IPS-NIHi7 (cell line): Measurements from ENCODE around the gene IQCH.

ENCODE experiments used
- DNase-seq: peaks from one replicate; pipeline ENCODE4 v3.0.0; 2012; ENCODE audit warnings: mixed read lengths; ENCODE audit errors: extremely low spot score

The IQCH gene

DNA sequence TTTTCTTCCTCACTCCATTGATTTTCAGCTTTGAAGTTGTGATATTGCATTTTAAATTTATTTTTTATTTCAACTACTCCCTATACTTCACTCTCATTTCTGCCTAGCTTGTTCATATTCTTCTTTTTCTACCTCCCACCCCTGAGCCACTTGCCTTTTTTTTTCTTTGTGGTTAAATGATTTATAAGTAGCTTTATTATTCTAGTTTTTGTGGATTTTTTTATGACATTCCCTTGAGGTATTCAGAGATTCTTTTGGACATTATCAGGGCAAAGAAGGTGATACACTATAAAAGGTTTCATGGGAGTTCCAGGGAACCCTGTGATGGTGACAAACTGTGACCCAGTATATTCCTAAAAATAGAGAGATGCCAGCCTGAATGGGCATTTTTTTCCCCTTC lies 269.6 kb downstream of the IQCH start:
- DNase-seq = no peak

DNA sequence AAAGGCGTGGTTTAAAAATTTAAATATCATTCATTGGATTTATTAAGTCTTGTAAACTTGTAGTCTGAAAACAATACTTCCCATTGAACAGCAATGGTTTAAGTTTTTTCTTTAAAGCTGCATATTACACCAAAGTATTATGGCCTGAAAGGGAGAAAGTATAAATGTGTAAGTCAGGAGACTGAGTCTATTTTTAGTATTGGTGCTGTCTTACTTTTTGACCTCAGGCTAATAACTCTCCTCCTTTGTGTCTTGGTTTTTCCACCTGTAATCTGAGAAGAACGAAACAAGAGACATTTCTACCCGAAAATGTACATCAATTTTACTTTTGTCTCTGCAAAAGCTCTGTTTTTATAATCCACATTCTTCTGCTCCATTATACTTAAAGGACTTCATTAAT lies 273.9 kb downstream of the IQCH start:
- no peak for DNase-seq

DNA sequence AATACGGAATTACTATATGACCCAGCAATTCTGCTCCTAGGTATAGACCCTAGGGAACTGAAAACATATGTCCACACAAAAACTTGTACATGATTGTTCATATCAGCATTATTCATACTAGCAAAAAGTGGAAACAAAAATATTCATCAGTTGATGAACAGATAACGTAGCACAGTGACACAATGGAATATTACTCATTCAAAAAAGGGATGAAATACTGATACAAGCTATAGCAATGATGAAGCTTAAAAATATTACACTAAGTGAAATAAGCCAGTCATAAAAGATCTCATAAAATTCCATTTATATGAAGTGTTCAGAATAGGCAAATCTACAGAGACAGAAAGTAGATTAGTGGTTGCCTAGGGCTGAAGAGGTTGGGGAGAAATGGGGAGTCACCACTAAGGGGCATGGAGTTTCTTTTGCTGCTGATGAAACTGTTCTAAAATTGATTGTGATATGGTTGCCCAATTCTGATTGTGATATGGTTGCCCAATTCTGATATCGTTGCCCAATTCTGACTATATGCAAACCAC lies 276.9 kb downstream of the IQCH start:
- DNase-seq = no peak

GRCh38 chr15:67533873-67534272 lies 279.3 kb downstream of the IQCH start:
- no peak for DNase-seq

- no peak for DNase-seq
These were observed 279.8 kb downstream of the IQCH start for GRCh38 chr15:67534360-67534759.

GRCh38 chr15:67537771-67538170 lies 283.2 kb downstream of the IQCH start:
- no peak for DNase-seq

DNA sequence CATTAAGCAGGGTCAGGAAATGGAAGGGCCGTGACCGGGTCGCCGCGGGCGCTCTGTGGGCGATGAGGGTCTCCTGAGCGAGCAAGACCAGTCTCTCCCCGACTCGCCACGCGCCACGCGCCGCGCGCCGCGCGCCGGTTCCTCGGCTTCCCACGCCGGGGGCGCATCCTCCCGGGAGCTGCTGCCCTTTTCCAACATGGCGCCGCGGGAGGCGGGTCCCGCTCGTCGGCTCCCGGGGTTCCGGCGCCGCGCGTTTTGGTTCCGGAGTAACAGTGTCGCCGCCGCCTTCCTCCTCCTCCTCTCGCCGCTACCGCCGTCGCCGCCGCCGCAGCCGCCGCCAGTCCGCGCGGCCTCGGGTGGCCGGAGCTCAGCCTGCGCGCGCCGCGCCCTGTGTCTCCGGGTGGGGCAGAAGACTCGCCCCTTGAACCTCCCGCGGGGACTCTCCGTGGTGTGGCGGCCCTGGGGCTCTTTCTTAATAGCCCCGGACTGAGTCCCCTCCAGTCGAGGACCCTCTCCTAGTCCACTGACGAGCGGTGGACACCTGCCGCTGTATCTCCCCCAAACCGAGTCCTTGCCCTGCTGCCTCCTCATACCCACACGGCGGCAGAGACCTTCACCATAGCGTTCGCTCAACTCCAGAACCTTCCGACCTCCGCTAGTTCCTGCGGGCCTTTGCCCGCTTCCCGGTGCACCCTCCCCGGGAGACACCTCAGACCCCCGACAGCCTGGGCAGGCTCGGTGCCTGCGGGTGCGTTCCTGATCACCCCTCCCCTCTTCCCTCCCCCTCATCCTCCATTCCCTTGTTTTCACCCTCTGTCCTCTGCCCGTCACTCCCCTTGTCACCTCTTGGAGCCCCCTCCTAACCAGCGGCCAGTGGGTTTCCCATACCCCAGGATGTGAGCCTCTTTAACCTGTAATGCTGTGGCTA lies 288.1 kb downstream of the IQCH start, which contains the start of gene MAP2K5:
TSS of gene MAP2K5 (plus strand) at position 284 of the 928 bp plus-strand sequence. CDS start at position 917, 633 bp downstream.
- DNase-seq = peak; percentile 76

DNA sequence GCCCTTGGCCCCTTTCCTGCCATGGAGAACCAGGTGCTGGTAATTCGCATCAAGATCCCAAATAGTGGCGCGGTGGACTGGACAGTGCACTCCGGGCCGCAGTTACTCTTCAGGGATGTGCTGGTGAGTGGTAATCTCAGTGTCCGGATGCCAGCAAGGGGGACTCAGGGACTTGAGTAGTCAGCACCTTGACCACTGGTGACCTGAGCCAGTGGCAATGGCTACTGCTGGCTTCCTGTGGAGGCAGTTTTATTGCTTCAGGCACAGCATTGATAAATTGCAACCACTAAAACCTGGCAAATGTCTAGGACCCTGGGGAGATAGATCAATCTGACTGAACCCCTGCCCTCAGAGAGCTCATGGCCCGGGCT lies 288.7 kb downstream of the IQCH start:
- no peak for DNase-seq

- no peak for DNase-seq
These were observed 289.9 kb downstream of the IQCH start for GRCh38 chr15:67544475-67544874.

DNA sequence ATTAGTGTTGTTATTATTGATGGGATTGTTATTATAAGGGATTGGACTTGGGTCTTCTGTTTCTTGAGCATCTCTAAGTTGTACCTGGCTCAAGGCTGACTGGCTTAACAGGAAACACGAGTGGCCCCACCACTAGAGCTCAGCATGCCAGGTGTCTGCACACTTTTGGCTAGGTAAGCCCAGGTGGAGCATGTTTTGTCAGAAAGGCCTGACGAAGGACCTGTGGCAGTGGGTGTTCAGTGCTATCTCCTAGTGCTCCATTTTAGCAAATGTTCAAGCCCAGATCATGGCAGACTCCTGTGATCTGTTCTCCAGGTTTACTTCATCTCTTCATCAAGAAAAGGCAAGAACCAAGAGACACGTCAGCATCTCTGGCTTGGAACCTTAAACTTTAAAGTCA lies 291.3 kb downstream of the IQCH start:
- no peak for DNase-seq

DNA sequence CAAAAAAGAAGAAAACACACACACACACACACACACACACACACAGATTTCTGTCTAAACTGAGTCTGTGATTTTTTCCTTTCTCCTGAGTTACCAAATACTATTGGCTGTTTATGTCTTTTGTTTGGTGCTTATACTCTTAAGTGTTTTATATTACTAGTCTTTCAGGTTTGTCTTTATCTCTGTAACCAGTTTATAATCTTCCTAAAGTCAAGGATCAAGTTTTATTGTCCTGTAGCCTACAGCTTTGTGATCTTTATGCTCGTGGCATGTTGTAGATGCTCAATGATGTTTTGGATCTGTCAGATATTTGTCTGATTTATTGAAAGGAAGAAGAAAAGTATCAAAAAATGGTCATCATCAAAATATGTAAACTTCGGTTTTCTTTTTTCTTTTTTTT lies 292.5 kb downstream of the IQCH start:
- no peak for DNase-seq

- DNase-seq = no peak
These were observed 293.2 kb downstream of the IQCH start for GRCh38 chr15:67547836-67548235.

DNA sequence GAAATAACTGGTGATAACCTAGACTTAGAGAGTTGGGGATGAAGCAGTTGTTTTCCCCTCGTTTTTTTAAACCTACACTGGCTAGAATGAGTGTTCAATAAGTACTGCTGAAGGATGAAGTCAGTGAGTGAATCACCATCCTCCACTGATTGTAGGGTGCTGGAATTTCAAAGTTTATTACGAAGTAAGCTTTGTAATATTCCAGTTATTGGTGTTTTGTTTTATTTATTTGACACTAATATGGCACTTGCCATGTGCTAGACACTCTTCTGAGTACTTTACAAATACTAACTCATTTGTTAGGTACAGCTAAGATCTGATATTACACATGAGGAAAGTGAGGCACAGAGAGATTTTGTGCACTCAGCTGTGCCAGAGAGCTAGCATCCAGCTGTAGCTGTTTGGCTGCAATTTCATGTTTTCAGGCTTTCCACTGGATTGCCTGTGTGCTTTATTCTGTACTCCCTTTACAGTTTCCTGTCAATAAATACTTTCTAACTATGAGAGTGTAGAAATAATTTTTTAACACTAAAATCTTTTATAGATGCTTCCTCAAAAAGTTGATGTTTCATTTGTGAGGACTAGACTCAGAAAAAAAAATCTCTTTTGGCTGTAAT lies 293.8 kb downstream of the IQCH start:
- DNase-seq = no peak

DNA sequence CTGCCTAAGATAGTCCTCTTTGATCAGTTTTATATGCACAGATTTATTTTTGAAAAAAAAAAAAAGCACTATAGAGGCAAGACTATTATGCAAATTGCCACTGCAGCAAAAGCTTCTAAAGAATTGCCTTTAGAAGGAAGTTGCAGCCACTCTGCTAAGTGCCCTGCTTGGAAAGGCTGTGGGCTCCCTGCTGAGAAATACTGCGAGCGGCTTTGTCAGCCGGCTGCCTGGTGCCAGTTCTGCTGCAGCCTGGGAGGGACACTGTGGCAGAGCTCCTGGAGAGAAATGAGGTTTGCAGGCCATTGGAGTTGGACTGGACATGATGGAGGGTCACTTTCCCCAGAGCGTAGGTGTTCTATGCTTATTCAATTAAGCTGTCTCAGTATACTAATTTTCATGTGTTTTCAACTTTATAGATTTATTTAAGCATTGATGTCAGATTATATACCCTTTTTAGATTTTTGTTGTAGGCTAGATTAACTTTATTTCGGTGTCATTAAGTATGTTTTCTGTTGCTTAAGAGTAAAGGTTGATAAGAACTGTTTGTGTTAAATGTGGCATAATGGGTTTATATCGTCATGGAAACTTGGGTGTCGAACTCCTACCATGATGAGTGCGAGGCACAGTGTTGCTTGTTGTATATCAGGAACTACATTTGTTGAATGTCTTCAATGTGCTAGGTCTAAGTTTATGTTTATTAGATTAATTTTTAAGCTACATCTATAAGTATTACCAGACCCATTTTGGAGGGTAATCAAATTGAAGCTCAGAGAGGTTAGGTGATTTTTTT lies 294.5 kb downstream of the IQCH start:
- DNase-seq = peak; percentile 70

- DNase-seq = no peak
These were observed 295.1 kb downstream of the IQCH start for GRCh38 chr15:67549736-67550135.

DNA sequence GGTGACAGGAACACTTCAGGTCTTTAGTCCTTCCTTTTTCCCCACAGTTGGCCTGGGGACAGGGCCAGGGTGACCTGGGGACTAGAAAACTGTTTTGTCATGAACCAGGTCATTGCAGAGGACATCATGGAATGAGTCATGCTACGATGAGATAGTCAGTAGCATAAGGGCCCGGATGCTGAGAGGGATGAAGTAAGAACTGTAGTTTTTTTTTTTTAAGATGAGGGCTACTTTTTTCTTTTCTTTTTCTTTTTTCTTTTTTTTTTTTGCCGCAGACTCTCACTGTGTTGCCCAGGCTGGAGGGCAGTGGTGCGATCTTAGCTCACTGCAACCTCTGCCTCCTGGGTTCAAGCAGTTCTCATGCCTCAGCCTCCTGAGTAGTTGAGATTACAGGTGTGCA lies 295.9 kb downstream of the IQCH start:
- DNase-seq = no peak

- no peak for DNase-seq
These were observed 296.7 kb downstream of the IQCH start for GRCh38 chr15:67551207-67551743.
